Stimulated activated naive B cell treated with anti-CD40 and anti-IgM and Interleukin-4, amounts not matched to agents 10 μg/mL and 1 μg/mL and 100 μg/mL, for 72 hours (primary cell): ENCODE results near the gene TMEM167B.
"Not testable (repeated sequence)": the region's sequence is repeated elsewhere in the genome, so short reads cannot be mapped to it uniquely, and the experiment has no call there.

Experiments
- ATAC-seq, 2 donors: fragments of 150-1000 bp; cut with Tn5 transposase; replicated peaks; 2 replicates each; pipeline ENCODE4 v1.10.0; 2021; ENCODE audit warnings: moderate library complexity in 1 of 2
- DNase-seq: peaks from one replicate; pipeline ENCODE4 v3.0.0; 2021
- H3K27ac Mint-ChIP-seq: one replicate; pipeline ENCODE4 v1.8.0; 2022; ENCODE audit warnings: mild to moderate bottlenecking, mixed read lengths
- H3K27me3 Mint-ChIP-seq, 2 donors: one replicate each; pipeline ENCODE4 v1.8.0; 2022; ENCODE audit warnings: mixed read lengths in 2 of 2
- H3K36me3 Mint-ChIP-seq, 2 donors: one replicate each; pipeline ENCODE4 v1.8.0; 2022; ENCODE audit warnings: mixed read lengths in 2 of 2, mild to moderate bottlenecking in 1 of 2
- H3K4me1 Mint-ChIP-seq, 2 donors: one replicate each; pipeline ENCODE4 v1.8.0; 2022; ENCODE audit warnings: mixed read lengths in 2 of 2, mild to moderate bottlenecking in 1 of 2
- H3K4me3 Mint-ChIP-seq, 2 donors: one replicate each; pipeline ENCODE4 v1.8.0; 2022; ENCODE audit warnings: mild to moderate bottlenecking in 2 of 2, mixed read lengths in 2 of 2, moderate library complexity in 1 of 2
- H3K9me3 Mint-ChIP-seq, 2 donors: one replicate each; pipeline ENCODE4 v1.8.0; 2022; ENCODE audit warnings: mixed read lengths in 2 of 2, mild to moderate bottlenecking in 1 of 2

TMEM167B gene

GRCh38 chr1:109090196-109091077, at the start of gene TMEM167B:
Gene TMEM167B, plus strand, starts transcription at chr1:109090764. Its CDS starts 109 bp downstream, at chr1:109090873.
- peak within 1 kb of the TSS; percentile 93 for H3K27ac Mint-ChIP-seq
- H3K4me3 Mint-ChIP-seq = peak within 1 kb of the TSS; percentile 92 to 96
- peaks cover 11 to 25% of the 10 kb centered on the region in 2 donors for H3K4me1 Mint-ChIP-seq
- H3K27me3 Mint-ChIP-seq = no peaks in the 10 kb centered on the region
- no peaks in the 10 kb centered on the region for H3K9me3 Mint-ChIP-seq
- peaks cover 13 to 20% of the 10 kb centered on the region in 2 donors for H3K36me3 Mint-ChIP-seq
- ATAC-seq = peak; percentile 87 to 91
- DNase-seq = peak; percentile 88

- ATAC-seq = peak; percentile 32 to 38
- peak overlapping the region; percentile 88 to 96 for H3K4me3 Mint-ChIP-seq
Measured at GRCh38 chr1:109040989-109041620, 49.5 kb upstream of the TMEM167B start.

GRCh38 chr1:109041621-109042468, 48.7 kb upstream of the TMEM167B start, which contains the start of gene WDR47:
Gene WDR47, minus strand, starts transcription at chr1:109042102. Its CDS starts 18,590 bp downstream, at chr1:109023512.
- ATAC-seq (peak; percentile 97 to 99), DNase-seq (peak; percentile 94)
- H3K4me1 Mint-ChIP-seq = peaks cover 6 to 21% of the 10 kb centered on the region in 2 donors
- H3K27ac Mint-ChIP-seq = peak within 1 kb of the TSS; percentile 87
- no peaks in the 10 kb centered on the region for H3K9me3 Mint-ChIP-seq
- H3K27me3 Mint-ChIP-seq = no peaks in the 10 kb centered on the region
- H3K4me3 Mint-ChIP-seq = peak within 1 kb of the TSS; percentile 88 to 96
- H3K36me3 Mint-ChIP-seq = no peaks in the 10 kb centered on the region

More at GRCh38 chr1:109040989-109041620, 49.5 kb upstream of the TMEM167B start:
- H3K27me3 Mint-ChIP-seq = no peaks in the 10 kb centered on the region
- peak; percentile 12 for DNase-seq
- H3K36me3 Mint-ChIP-seq = no peaks in the 10 kb centered on the region
- peak overlapping the region; percentile 87 for H3K27ac Mint-ChIP-seq
- no peaks in the 10 kb centered on the region for H3K9me3 Mint-ChIP-seq
- H3K4me1 Mint-ChIP-seq = peaks cover 6 to 21% of the 10 kb centered on the region in 2 donors

GRCh38 chr1:109045595-109045994, 45.0 kb upstream of the TMEM167B start:
- H3K4me3 Mint-ChIP-seq = no peak overlapping the region

GRCh38 chr1:109046671-109047070, 43.9 kb upstream of the TMEM167B start:
- H3K27ac Mint-ChIP-seq = no peak overlapping the region
- peaks cover 8 to 11% of the 10 kb centered on the region in 2 donors for H3K27me3 Mint-ChIP-seq
- no peaks in the 10 kb centered on the region for H3K36me3 Mint-ChIP-seq
- H3K4me3 Mint-ChIP-seq = no peak overlapping the region
- DNase-seq (no peak), ATAC-seq (no peak)
- peaks cover 1 to 6% of the 10 kb centered on the region in 2 donors for H3K4me1 Mint-ChIP-seq
- H3K9me3 Mint-ChIP-seq = no peaks in the 10 kb centered on the region

More at GRCh38 chr1:109045595-109045994, 45.0 kb upstream of the TMEM167B start:
- H3K36me3 Mint-ChIP-seq = no peaks in the 10 kb centered on the region
- H3K4me1 Mint-ChIP-seq = peaks cover 2 to 14% of the 10 kb centered on the region in 2 donors
- H3K9me3 Mint-ChIP-seq = no peaks in the 10 kb centered on the region
- DNase-seq (no peak), ATAC-seq (no peak)
- no peak overlapping the region for H3K27ac Mint-ChIP-seq
- peaks cover 8% of the 10 kb centered on the region in 2 donors for H3K27me3 Mint-ChIP-seq

- Mint-ChIP-seq H3K4me1 (peaks cover 1 to 4% of the 10 kb centered on the region in 2 donors), H3K36me3 (no peaks in the 10 kb centered on the region), H3K4me3 (no peak overlapping the region), H3K9me3 (no peaks in the 10 kb centered on the region), H3K27me3 (peaks cover 8 to 11% of the 10 kb centered on the region in 2 donors), H3K27ac (no peak overlapping the region)
- no peak for DNase-seq
- ATAC-seq = no peak
Measured at GRCh38 chr1:109047339-109047738, 43.2 kb upstream of the TMEM167B start.

GRCh38 chr1:109048335-109048734, 42.2 kb upstream of the TMEM167B start:
- no peak for ATAC-seq
- Mint-ChIP-seq H3K36me3 (no peaks in the 10 kb centered on the region), H3K9me3 (no peaks in the 10 kb centered on the region), H3K27ac (no peak overlapping the region), H3K4me1 (no peaks in the 10 kb centered on the region), H3K4me3 (no peak overlapping the region), H3K27me3 (peaks cover 8 to 14% of the 10 kb centered on the region in 2 donors)
- no peak for DNase-seq

- no peak for ATAC-seq
- Mint-ChIP-seq H3K4me1 (no peaks in the 10 kb centered on the region), H3K36me3 (no peaks in the 10 kb centered on the region), H3K9me3 (no peaks in the 10 kb centered on the region), H3K4me3 (no peak overlapping the region), H3K27me3 (peaks cover 8 to 14% of the 10 kb centered on the region in 2 donors), H3K27ac (no peak overlapping the region)
- DNase-seq = no peak
Measured at GRCh38 chr1:109050228-109050995, 40.2 kb upstream of the TMEM167B start.

- H3K27ac Mint-ChIP-seq, H3K36me3 Mint-ChIP-seq, DNase-seq, H3K4me3 Mint-ChIP-seq, H3K4me1 Mint-ChIP-seq, ATAC-seq, H3K9me3 Mint-ChIP-seq: not testable (repeated sequence)
- H3K27me3 Mint-ChIP-seq = peaks cover 8 to 14% of the 10 kb centered on the region in 2 donors
Measured at GRCh38 chr1:109052145-109052544, 38.4 kb upstream of the TMEM167B start.

GRCh38 chr1:109056064-109056463, 34.5 kb upstream of the TMEM167B start:
- Mint-ChIP-seq H3K36me3 (no peaks in the 10 kb centered on the region), H3K9me3 (no peaks in the 10 kb centered on the region), H3K4me3 (no peak overlapping the region), H3K27ac (no peak overlapping the region), H3K4me1 (no peaks in the 10 kb centered on the region), H3K27me3 (peaks cover 0 to 3% of the 10 kb centered on the region in 2 donors)
- DNase-seq (no peak), ATAC-seq (no peak)

- no peaks in the 10 kb centered on the region for H3K27me3 Mint-ChIP-seq
Measured at GRCh38 chr1:109059026-109059425, 31.5 kb upstream of the TMEM167B start.

GRCh38 chr1:109060707-109061106, 29.9 kb upstream of the TMEM167B start:
- H3K4me1 Mint-ChIP-seq = no peaks in the 10 kb centered on the region
- no peaks in the 10 kb centered on the region for H3K27me3 Mint-ChIP-seq
- no peak overlapping the region for H3K27ac Mint-ChIP-seq
- H3K36me3 Mint-ChIP-seq = peaks cover 7 to 17% of the 10 kb centered on the region in 2 donors
- H3K9me3 Mint-ChIP-seq = no peaks in the 10 kb centered on the region
- no peak overlapping the region for H3K4me3 Mint-ChIP-seq
- DNase-seq (no peak), ATAC-seq (no peak)

More at GRCh38 chr1:109059026-109059425, 31.5 kb upstream of the TMEM167B start:
- Mint-ChIP-seq H3K9me3 (no peaks in the 10 kb centered on the region), H3K36me3 (peaks cover 2 to 5% of the 10 kb centered on the region in 2 donors), H3K4me3 (no peak overlapping the region), H3K4me1 (no peaks in the 10 kb centered on the region), H3K27ac (no peak overlapping the region)
- DNase-seq (no peak), ATAC-seq (no peak)

GRCh38 chr1:109061183-109061582, 29.4 kb upstream of the TMEM167B start:
- Mint-ChIP-seq H3K27ac (no peak overlapping the region), H3K4me1 (no peaks in the 10 kb centered on the region), H3K36me3 (peaks cover 7 to 18% of the 10 kb centered on the region in 2 donors), H3K27me3 (no peaks in the 10 kb centered on the region), H3K9me3 (no peaks in the 10 kb centered on the region), H3K4me3 (no peak overlapping the region)
- DNase-seq (no peak), ATAC-seq (no peak)
